ENCODE measurements around the gene TLE6. TPM values are rescaled to one million over a fixed set of nuclear protein-coding genes. Genes with fewer than 3 reads are reported as not detected.

The TLE6 gene
- total RNA-seq, 6 donors from 2014 or later, result 4.1 to 49.2 (median 5.4) TPM

- H3K27ac ChIP-seq, result no peak overlapping the region
- DNase-seq, result no peak
- H3K36me3 ChIP-seq, result no peaks in the 10 kb centered on the region
- H3K4me3 ChIP-seq, result no peak overlapping the region
- peaks cover 17 to 36% (median 20%) of the 10 kb centered on the region in 4 donors for H3K4me1 ChIP-seq
- no peaks in the 10 kb centered on the region for H3K27me3 ChIP-seq
- 87 to 88% methylated on average over 5 of the region's 5 CpGs for WGBS, 2 donors
- no peak for ATAC-seq (ENCODE audit: low FRiP score in 2 of 2)
- no peak for TF ChIP-seq POLR2A (IDR thresholded peaks at IDR 0.05)
- TF ChIP-seq CTCF (IDR thresholded peaks at IDR 0.05), result no peak
- no peak for TF ChIP-seq EP300 (IDR thresholded peaks at IDR 0.05)
- no peak for TF ChIP-seq POLR2AphosphoS5 (IDR thresholded peaks at IDR 0.05)
- no peaks in the 10 kb centered on the region for H3K9me3 ChIP-seq
Observed at GRCh38 chr19:3038214-3038613, 60.9 kb downstream of the TLE6 start.

GRCh38 chr19:3039125-3039524, 61.8 kb downstream of the TLE6 start:
- TF ChIP-seq EP300 (IDR thresholded peaks at IDR 0.05) (no peak), POLR2AphosphoS5 (IDR thresholded peaks at IDR 0.05) (no peak)
- no peak overlapping the region for H3K4me3 ChIP-seq
- H3K9me3 ChIP-seq, result no peaks in the 10 kb centered on the region
- no peaks in the 10 kb centered on the region for H3K36me3 ChIP-seq
- H3K27me3 ChIP-seq, result no peaks in the 10 kb centered on the region
- DNase-seq (no peak), ATAC-seq (ENCODE audit: low FRiP score in 2 of 2) (no peak)
- WGBS, 2 donors, result 83 to 87% methylated on average over 5 of the region's 5 CpGs
- peaks cover 17 to 35% (median 18%) of the 10 kb centered on the region in 4 donors for H3K4me1 ChIP-seq
- no peak overlapping the region for H3K27ac ChIP-seq

GRCh38 chr19:3039641-3040077, 62.3 kb downstream of the TLE6 start:
- 86 to 90% methylated on average over 16 to 17 of the region's 17 CpGs for WGBS, 2 donors
- Histone ChIP-seq H3K27ac (no peak overlapping the region), H3K4me3 (no peak overlapping the region), H3K4me1 (peaks cover 13 to 30% (median 13%) of the 10 kb centered on the region in 4 donors), H3K36me3 (no peaks in the 10 kb centered on the region), H3K9me3 (no peaks in the 10 kb centered on the region), H3K27me3 (no peaks in the 10 kb centered on the region)
- TF ChIP-seq EP300 (IDR thresholded peaks at IDR 0.05) (no peak), POLR2AphosphoS5 (IDR thresholded peaks at IDR 0.05) (no peak), CTCF (IDR thresholded peaks at IDR 0.05) (no peak), POLR2A (IDR thresholded peaks at IDR 0.05) (no peak)
- DNase-seq (no peak), ATAC-seq (ENCODE audit: low FRiP score in 2 of 2) (no peak)

GRCh38 chr19:3041327-3041726, 64.0 kb downstream of the TLE6 start:
- no peak for DNase-seq
- peak overlapping the region in 2 of 4 donors; percentile 59 to 60 for H3K27ac ChIP-seq
- H3K36me3 ChIP-seq, result no peaks in the 10 kb centered on the region

More at GRCh38 chr19:3041327-3041726, 64.0 kb downstream of the TLE6 start:
- Histone ChIP-seq H3K4me1 (peaks cover 5 to 26% (median 6%) of the 10 kb centered on the region in 4 donors), H3K4me3 (no peak overlapping the region), H3K27me3 (no peaks in the 10 kb centered on the region), H3K9me3 (no peaks in the 10 kb centered on the region)
- no peak for ATAC-seq (ENCODE audit: low FRiP score in 2 of 2)
- TF ChIP-seq POLR2AphosphoS5 (IDR thresholded peaks at IDR 0.05) (no peak), EP300 (IDR thresholded peaks at IDR 0.05) (no peak), POLR2A (IDR thresholded peaks at IDR 0.05) (no peak), CTCF (IDR thresholded peaks at IDR 0.05) (no peak)
- 71 to 78% methylated on average over 10 to 12 of the region's 12 CpGs for WGBS, 2 donors

All from upper lobe of left lung (tissue), 6 donors.